ENCODE results near the gene TMEM8B.

Gene TMEM8B

DNA sequence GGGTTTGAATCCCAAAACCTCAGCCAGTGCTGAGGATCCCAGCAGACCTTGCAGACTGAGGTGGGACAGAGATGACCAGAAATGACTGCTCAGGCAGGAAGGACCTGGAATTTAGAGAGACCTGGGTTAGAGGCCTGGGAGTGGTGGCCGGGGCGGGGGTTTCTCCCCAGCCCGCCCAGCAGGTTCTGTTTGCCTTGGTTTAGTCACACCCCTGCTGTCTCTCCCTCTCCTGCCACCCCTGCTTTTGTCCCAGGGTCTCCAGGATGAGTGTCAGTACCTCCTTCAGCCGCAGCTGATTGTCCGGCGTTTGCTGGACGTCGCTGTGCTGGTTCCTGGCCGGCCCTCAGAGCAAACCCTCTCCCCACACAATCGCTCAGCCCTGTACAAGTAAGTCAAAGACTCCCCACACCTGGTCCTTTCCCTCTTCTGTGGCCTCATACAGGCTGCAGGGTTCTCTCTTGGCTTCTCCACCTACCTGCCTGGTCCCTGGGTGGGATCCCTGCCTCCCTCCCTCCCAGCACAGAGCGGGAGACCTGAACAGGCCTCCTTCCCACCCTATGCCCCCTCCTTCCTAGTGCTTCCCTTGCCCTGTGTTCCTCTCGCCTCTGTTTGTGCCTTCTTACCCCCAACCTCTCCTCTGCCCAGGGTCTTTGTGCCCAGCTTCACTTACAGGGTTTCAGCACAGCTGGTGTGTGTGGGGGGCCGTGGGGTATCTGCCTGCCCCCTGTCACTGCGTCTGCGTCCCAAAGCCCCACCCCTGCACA is 12.0 kb downstream of the TMEM8B start:
- no peak for DNase-seq

DNA sequence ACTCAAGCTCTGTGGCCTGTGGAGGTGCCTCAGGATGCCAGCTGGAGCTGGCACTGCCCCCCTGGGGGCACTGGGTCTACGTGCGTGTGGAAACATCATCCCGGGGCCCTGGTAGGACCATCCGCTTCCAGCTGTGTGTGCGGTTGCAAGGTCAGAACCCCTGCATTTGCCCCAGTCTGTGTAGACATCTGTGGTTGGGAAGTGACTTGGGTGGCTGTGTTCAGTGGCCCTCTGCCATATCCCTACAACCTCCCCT is 12.5 kb downstream of the TMEM8B start:
- DNase-seq = no peak

DNA sequence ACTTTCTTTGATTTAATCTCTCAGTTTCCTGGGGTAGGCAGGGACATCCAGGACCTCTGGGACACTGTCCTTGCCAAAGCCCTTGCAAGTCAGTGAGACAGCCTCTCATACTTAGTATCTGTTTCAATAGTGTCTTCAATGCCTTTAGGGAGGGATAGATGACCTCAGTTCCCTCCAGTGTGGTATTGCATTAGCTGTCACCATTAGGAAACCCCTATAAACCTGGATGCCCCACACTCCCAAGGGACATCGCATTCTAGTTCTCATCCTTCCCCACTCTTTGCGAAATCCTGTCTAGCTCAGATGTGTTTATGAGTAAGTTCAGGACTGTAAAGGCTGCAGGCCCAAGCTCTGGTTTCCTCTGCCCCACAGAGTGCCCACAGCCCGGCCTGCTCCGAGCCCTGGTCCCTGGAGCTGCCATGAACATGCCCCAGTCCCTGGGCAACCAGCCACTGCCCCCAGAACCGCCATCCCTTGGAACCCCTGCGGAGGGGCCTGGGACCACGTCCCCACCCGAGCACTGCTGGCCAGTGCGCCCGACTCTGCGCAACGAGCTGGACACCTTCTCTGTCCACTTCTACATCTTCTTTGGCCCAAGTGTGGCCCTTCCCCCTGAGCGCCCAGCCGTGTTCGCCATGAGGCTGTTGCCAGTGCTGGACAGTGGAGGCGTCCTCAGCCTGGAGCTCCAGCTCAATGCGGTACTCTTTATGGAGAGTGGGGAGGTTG is 13.2 kb downstream of the TMEM8B start:
- no peak for DNase-seq

DNA sequence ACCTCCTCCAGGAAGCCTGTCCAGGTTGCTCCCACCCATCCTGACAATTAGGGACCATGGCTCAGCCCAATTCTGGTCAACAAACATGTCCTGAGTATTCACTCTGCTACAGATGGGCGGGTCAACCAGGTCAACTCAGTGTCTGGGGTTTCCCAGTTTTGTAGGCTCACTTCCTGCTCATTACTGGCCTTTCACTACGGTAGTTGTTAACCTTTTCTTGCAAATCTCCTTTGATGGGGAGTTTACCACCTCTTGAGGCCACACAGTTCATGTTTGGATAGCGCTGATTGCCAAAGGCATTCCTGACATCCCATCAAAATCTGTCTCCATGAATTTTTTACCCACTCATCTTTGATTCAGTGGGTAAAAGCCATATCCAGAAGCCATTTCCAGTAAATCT is 13.8 kb downstream of the TMEM8B start:
- DNase-seq = no peak

DNA sequence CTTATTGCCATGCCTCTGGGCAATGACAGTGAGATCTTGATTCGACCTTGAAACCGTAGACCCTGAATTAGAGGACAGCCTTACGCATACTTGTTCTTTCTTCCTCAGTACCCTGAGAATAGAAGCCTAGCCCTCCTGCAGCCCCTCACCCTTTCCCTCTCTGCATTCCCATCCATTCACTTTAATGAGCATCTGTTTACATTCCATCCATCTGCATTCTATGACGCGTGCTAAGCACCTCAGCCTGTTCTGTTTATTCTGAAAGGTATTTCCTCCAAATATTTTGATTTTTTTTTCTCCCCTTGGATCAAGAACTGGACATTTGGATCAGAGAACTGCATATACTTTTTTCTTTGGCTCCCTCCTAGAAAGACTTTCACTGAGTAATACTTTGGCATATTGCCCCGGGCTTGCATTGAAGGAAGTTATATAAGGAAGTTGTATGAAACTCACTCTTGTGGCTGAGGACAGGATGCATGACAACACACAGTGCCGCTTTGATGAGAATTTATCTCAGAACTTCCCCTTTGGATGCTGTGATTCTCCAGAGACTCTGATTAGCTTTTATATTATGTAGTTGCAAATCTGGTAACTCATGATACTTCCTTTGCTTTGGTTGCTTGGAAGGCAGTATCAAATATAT is 15.7 kb downstream of the TMEM8B start:
- DNase-seq = no peak

DNA sequence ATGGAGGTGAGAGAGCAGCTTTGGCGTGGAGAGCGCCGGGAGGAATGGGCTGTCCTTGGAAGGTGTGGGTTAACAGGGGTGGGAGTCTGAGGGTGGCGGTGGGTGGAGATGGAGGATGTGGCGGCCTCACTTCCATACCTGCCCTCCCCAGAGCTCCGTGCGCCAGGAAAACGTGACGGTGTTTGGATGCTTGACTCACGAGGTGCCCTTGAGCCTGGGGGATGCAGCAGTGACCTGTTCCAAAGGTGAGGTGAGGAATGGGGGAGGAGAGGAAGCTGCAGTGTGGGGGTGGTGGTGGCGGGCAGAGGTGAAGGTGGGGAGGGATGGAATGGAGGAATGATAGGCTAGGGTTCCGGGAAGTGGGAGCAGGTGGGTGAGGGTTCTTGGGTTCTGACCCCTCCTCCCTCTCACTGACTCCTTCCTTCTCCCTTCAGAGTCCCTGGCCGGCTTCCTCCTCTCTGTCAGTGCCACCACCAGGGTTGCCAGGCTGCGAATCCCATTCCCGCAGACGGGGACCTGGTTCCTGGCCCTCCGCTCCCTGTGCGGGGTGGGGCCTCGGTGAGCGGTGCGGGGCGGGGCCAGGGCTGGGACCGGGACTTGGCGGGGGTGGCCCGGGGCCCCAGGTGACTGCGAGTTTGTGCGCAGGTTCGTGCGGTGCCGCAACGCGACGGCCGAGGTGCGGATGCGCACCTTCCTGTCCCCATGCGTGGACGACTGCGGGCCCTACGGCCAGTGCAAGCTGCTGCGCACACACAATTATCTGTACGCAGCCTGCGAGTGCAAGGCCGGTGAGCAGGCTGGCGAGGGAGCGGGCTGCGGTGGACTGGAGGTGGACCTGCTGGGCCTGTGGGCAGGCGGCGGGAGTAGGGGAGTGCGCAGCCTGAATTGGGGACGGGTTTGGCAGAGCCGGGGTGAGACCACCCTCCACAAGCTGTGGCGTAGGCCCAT is 17.1 kb downstream of the TMEM8B start:
- DNase-seq = no peak

DNA sequence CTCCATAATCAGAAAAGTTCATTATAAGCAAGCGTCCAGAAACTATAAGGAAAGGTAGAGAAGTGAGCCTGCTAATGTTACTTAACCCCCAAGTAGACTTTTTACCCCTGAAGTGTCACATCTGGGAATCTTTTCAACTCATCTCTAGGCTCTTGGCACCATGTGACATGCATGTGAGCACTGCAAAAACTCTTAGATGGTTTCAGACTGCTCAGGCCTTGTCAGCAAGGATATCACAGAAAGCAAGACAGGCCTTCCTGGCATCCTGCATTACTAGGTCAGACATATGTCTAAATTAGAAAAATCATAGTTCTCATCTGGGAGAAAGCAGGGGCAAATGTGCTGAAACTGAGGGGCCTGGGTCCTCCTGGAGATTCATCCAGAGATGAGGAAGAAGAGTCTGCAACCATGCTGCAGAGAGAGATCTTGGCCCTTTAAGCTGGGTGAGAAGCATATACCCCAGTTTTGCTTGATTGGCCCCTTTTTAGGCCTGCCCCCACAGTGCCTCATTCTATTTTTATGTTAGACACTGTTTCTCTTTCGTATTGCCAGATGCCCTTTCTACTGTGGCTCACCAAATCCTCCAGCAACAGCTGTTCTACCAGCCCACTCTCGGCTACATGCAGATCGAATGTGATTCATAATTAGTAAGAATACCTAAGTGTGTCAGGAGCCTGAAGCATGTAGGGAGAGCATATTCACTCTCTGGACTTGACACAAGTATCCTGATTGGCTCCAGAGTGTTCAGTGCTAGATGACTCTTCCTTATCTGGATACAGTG is 19.0 kb downstream of the TMEM8B start:
- DNase-seq = no peak

DNA sequence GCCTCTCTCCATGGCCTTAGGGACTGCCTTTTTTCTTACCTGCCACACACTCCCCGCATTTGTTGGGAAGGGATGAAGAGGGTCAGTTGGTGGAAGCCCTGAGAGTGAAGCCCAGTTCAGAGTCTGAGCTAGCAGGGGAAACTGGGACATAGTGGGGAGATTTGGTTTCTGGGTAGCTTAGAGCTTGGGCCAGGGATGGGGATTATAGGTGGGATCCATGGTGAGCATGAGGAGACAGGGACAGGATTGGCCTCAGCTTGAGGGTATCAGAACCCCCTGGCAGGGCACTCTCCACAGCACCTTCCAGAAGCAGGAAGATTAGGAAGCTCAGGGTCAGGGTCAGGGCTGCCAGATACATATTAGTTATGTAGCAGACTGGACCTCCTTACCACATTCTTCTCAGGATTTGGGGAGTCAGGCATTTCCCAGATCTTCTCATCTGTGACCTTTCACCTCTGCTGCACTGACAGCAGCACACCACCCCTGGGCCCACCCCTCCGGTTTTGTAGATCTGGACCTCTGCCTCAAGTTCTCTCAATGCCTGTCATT is 23.3 kb downstream of the TMEM8B start:
- DNase-seq = no peak

DNA sequence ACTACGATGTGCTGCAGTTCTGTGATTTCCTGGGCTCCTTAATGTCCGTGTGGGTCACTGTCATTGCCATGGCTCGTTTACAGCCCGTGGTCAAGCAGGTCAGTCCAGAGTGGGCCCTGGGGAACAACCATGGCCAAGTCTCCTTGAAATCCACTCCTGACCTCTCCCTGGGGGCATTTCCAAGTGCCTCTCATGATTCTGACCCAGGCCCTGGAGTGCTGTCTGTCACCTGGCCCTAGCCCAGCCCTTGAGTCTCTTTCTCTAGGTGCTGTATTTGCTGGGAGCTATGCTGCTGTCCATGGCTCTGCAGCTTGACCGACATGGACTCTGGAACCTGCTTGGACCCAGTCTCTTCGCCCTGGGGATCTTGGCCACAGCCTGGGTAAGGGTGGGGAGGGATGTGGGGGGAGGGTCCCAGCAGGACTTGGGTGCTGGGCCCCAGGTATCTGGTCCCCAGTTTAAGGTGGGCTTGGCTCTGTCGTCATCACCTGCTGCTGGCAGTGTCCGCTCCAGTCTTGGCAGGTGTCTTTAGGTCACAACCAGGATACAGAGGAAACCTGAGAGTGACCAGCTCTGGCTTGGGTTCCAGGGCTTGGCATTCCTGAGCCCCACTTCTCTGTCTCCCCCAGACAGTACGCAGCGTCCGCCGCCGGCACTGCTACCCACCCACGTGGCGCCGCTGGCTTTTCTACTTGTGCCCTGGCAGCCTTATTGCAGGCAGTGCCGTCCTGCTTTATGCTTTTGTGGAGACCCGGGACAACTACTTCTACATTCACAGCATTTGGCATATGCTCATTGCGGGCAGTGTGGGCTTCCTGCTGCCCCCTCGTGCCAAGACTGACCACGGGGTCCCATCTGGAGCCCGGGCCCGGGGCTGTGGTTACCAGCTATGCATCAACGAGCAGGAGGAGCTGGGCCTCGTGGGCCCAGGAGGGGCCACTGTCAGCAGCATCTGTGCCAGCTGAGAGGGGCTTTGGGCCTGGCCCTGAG is 24.1 kb downstream of the TMEM8B start:
- no peak for DNase-seq

DNA sequence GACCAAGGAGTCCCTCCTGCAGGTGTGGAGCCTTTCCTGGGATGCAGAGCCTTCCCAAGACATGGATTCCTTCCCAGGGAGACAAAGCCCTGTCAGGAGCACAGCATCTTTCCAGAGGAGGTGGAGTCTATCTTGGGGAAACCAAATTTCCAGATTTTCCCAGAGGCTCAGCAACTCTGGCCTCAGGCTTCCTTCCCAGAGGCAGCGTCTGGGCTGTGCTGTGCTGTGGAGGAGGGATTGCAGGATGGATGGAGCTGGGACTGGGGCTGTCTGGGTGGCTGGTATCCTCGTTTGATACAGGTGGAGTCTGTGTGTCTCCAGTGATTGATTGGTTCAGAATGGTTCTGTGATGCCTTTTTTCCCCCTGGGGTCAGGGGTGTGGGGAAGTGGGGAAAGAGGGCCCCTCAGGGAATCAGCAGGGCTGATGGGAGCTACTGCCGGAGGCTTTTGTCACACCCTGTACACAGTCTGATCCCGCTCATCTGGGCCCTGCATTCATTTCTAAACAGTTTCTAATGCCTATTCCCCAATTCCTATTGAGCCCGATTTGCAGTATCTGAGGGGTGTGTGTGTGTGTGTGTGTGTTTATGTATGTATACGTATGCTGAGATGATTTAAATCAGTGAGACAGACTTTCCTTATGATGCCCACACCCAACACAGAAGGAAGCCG is 25.2 kb downstream of the TMEM8B start:
- DNase-seq = no peak

DNA sequence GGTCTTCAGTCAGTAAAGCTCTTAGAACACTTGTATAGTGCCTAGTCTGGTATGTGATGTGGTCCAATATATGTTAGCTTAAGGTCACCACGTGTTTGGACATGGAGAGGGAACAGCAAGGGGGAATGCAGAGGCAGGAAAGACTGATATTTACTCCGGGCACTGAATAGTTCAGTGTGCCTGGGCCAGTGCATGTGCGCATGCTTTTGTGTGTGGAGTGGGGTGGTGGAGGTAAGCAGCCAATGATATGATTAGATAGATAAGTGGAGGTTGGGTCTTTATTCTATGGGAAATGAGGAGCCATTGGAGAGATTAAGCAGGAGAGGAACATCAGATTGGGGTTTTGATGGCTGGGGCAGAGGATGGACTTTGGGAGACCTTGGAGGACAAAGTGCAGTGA is 27.2 kb downstream of the TMEM8B start:
- DNase-seq = no peak

DNA sequence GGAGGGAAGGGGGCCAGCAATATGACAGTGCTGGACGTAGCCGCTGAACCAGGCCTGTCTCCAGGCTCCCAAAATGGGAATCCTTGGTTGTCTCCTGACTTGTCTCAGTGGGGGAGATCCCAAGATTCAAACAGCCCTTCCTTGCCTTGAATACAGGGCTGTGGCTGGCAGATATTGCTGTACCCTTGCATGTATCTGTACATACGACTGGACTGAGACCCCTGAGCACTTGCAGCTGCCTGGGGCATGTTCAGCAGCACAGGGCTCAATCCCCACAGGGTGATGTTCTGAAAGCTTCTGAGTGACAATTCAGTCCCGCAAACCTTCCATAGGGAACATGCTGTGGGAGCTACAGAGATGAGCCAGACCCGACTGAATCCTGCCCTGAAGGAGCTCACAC is 27.9 kb downstream of the TMEM8B start:
- no peak for DNase-seq

DNA sequence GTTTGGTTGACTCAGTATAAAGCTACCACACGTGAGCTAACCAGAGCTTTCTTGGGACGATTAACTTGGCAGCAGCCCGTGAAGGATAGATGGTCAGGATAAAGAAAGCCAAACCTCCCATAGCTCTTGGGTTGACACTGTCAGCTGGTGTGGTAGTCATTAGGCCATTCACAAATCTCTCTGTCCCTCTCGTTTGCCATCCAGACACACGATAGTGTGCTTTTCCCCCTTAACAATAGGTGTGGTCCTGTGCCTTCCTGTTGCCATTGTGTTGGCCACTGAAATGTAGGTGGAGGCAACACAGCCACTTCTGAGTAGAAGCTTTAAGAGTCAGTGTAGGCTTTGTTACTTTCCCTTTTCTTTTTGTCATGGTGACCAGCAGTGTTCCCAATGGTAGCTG is 29.4 kb downstream of the TMEM8B start:
- DNase-seq = no peak

DNA sequence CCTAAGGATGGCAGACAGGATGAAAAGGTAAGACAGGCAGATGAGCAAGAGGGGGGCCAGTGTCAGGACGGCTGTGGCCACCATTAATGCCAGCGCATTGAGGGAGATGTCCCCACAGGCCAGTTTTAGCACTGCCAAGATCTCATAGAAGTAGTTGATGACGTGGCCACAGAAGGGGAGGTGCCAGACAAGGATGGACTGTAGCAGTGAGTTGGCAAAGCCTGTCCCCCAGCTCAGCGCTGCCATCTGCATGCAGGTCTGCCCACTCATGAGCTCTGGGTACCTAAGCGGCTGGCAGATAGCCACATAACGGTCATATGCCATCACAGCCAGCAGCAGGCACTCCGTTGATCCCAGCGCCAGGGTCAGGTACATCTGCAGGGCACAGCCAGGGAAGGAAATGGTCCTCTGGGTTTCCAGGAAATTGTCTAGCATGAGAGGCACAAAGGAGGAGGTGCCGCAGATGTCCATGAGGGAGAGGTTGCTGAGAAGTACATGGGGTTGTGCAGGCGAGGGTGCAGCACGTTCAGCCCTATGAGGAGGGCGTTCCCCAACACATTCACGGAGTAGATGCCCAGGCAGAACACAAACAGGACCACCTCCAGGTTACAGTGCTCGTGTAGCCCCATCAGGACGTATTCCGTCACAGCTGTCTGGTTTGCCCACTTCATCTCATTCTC is 30.4 kb downstream of the TMEM8B start:
- DNase-seq = no peak

DNA sequence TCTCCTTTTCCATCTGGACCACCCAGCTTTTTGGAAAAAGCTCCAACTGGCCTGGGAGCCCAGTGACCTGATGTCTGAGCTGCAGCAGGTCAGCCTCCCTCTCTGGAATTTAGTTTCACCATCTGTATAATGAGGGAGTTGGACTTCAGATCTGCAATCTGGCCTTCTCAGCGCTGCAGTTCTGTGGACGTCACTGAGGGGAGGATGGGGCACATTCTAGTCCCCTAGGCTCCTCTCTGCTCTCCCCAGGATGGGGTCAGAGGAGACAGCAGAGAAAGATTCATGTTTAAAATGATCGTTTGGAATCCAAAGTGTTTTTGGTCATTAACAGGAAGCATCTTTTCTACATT is 30.9 kb downstream of the TMEM8B start:
- DNase-seq = no peak

DNA sequence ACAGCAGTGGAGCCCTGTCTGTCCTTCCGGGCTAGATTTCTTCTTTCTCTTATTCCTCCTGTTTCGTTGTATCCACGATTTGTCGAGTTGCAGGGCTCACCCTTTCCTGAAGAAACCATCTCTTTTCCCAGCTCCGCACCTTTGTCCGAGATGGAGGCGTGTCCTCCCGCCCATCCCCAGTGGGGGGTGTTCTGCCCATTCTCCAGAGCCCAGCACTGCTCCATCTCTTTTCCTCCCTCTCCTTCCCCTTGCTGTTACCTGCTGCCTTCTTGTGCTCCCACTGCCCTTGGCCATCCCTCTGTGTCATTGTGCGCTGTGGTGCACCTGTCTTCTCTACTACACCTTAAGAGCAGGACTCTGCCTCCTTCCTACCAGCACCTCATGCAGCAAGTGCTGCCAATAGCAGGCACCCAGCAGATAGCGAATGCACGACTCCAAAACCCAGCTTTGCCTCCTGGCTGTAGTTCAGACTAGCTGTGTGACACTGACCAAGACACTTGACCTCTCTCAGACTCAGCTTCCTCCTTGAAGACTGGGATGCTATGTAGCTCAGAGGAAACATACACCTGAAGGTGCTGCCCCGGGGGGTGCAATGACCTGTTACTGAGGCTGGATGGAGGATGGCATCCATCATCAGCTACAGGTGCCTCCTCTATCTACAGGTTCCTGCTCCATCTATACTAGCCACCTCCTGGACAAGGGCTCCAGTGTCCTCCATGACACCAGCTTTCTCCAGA is 32.3 kb downstream of the TMEM8B start:
- no peak for DNase-seq

DNA sequence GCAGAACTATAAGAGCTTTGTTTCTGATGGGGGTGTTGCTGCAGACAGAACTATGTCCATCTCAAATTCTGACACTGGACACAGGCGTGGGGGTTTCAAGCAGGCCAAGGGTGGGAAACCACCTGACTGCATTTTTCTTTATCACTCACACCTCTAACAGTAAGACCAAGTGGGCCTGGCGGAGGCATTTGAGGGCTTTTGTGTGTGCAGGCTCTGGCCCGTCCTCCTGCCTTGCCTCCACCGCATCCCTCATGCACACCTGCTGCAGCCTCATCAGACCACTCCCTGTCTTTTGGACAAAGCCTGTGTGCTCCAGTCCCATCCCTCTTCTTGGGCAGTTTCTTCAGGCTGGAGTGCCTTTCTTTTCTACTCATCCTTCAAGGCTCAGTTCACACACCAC is 33.3 kb downstream of the TMEM8B start:
- DNase-seq = no peak

DNA sequence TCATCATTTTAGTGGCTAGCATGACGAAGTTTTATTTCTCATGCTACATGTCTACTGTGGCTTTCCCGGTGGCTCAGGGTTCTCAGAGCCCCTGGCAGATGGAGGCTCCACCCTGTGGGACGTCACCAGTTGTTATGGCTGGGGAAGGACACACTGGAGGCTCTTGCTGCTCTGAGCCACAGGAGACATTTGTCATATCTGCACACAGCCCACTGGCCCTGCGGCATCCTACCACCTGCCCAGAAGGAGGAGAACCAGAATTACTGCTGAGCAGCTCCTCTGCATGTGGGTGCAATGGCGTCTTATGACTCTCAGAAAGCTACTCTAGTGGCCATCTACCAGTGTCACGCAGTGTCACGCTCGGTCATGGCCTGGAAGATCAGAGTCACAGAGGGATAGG is 34.6 kb downstream of the TMEM8B start:
- DNase-seq = no peak

DNA sequence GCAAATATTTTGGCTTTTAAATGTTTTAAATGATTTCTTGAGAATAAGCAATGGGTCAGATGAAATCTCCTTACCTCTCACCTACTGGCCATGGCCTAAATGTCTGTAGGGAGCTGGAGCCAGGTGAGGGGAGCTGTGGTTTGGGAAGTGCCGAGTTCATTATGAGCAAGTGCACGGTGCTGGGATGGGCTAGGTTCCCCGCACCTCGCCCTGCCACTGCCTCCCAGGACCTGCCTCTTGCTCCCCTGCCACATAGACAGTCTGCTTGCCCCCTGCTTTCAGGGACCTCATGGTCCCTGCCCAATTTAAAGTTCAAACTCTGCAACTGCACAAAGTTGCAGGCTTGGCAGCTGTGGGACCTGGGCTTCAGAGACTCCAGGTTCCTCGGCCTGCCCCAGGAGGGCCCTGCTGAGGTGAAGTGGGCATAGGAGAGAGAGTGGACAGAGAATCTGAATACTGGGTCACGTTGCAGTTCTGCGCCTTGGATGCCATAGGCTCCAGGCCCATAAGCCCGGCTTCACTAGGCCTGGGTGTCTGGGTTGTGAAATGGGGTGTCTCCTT is 35.7 kb downstream of the TMEM8B start:
- DNase-seq = no peak
